GM12878 (cell line): Measurements from ENCODE around the gene PRPF6. TPM values are rescaled to one million over a fixed set of nuclear protein-coding genes. Genes with fewer than 3 reads are reported as not detected.

Experiments used
- ATAC-seq: fragments of 200-7000 bp; cut with Tn5 transposase; 3 replicates; pipeline ENCODE4 v1.9.1; 2020; ENCODE audit warnings: mild to moderate bottlenecking, moderate library complexity
- BruUV-seq: library from RNA; stranded (reverse); fragments of 400-500 nt; replicated peaks from 2 replicates; lab custom pipeline; 2021; lab: Mats Ljungman, UMichigan
- CTCF ChIA-PET: fragments of 300-600 bp; sonication (Branson Sonifier 250); formaldehyde crosslinking; extraction: SDS; loops from one replicate; lab custom pipeline; 2021; ENCODE audit warnings: inconsistent platforms; lab: Yijun Ruan, JAX
- POLR2A ChIA-PET: fragments of 350-600 bp; formaldehyde crosslinking; extraction: SDS; loops from one replicate; lab custom pipeline; 2021; ENCODE audit warnings: inconsistent platforms; lab: Charles Lee
- RAD21 ChIA-PET: fragments of 300-600 bp; sonication (Branson Sonifier 250); formaldehyde crosslinking; loops from one replicate; lab custom pipeline; 2023; ENCODE audit warnings: antibody characterized with exemption; ENCODE audit not compliant: unreplicated experiment; lab: Charles Lee
- SMC1A ChIA-PET: fragments of 300-600 bp; sonication (Branson Sonifier 250); formaldehyde crosslinking; loops from one replicate; lab custom pipeline; 2023; ENCODE audit not compliant: unreplicated experiment, uncharacterized antibody; lab: Charles Lee
- DNase-seq: peaks from one replicate; pipeline ENCODE4 v3.0.0-alpha.2; 2011; ENCODE audit warnings: low read depth, low spot score
- FAIRE-seq: peaks from 3 replicates; lab custom pipeline; 2011; peaks lifted over from hg19 to GRCh38; lab: Jason Lieb, UNC
- H2AFZ ChIP-seq: 2 replicates; pipeline ENCODE4 v1.6.0; 2011; ENCODE audit warnings: low read depth, low read length, control low read depth; ENCODE audit not compliant: control insufficient read depth
- H3K27ac ChIP-seq: 2 replicates; pipeline ENCODE4 v1.5.1; 2011; ENCODE audit warnings: control low read depth; ENCODE audit not compliant: control insufficient read depth, insufficient read depth
- H3K27me3 ChIP-seq, 2 experiments: replicated peaks in 1 of 2; 2 replicates each; pipeline versions ENCODE4 v1.6.0 to v1.6.1; 2011; ENCODE audit warnings: low read length in 1 of 2; ENCODE audit not compliant: control insufficient read depth in 2 of 2, insufficient read depth in 2 of 2
- H3K36me3 ChIP-seq, 2 experiments: 2 replicates each; pipeline ENCODE4 v1.5.1; 2011; ENCODE audit warnings: low read length in 1 of 2; ENCODE audit not compliant: control insufficient read depth in 2 of 2, insufficient read depth in 2 of 2
- H3K4me1 ChIP-seq: 2 replicates; pipeline ENCODE4 v1.6.1; 2011; ENCODE audit warnings: mild to moderate bottlenecking, low read length, moderate library complexity, mixed read lengths; ENCODE audit not compliant: control insufficient read depth, insufficient read depth
- H3K4me2 ChIP-seq: 2 replicates; pipeline ENCODE4 v1.6.0; 2011; ENCODE audit warnings: control low read depth; ENCODE audit not compliant: control insufficient read depth, insufficient read depth
- H3K4me3 ChIP-seq: fragments of 200-600 bp; sonication (generic); 2 replicates; pipeline ENCODE4 v1.5.1; 2016
- H3K79me2 ChIP-seq: 2 replicates; pipeline ENCODE4 v1.6.0; 2011; ENCODE audit warnings: low read length; ENCODE audit not compliant: control insufficient read depth, insufficient read depth
- H3K9ac ChIP-seq: 2 replicates; pipeline ENCODE4 v1.8.0; 2011; ENCODE audit warnings: low read length, control low read depth, mixed read lengths; ENCODE audit not compliant: control insufficient read depth, insufficient read depth
- H3K9me3 ChIP-seq: replicated peaks from 3 replicates; pipeline ENCODE4 v1.5.1; 2011; ENCODE audit warnings: mild to moderate bottlenecking, low read length; ENCODE audit not compliant: control insufficient read depth, insufficient read depth
- H4K20me1 ChIP-seq: 2 replicates; pipeline ENCODE4 v1.6.0; 2011; ENCODE audit not compliant: control insufficient read depth, insufficient read depth
- EP300 ChIP-seq, 2 experiments: fragments of 150-350 bp in 1 of 2; IDR thresholded peaks; 2 replicates each; pipeline ENCODE4 v1.6.1; 2011 to 2012; ENCODE audit warnings: low read depth in 2 of 2, low read length in 2 of 2, borderline replicate concordance in 1 of 2, improper control_type of control experiment in 1 of 2, inconsistent platforms in 1 of 2; ENCODE audit not compliant: control insufficient read depth in 1 of 2
- ESRRA ChIP-seq: IDR thresholded peaks from 2 replicates; pipeline ENCODE4 v1.6.1; 2012; ENCODE audit warnings: mild to moderate bottlenecking, low read length, improper control_type of control experiment
- FOXM1 ChIP-seq: IDR thresholded peaks from 2 replicates; pipeline ENCODE4 v1.6.1; 2012; ENCODE audit warnings: low read depth, mild to moderate bottlenecking, inconsistent platforms, low read length, moderate library complexity
- IKZF2 ChIP-seq, 2 experiments: fragments of 450-650 bp; IDR thresholded peaks; 2 replicates each; pipeline ENCODE4 v1.6.1; 2017; ENCODE audit warnings: mild to moderate bottlenecking in 2 of 2, moderate library complexity in 2 of 2
- KDM1A ChIP-seq: fragments of 200-600 bp; sonication (generic); IDR thresholded peaks from 2 replicates; pipeline ENCODE4 v1.6.1; 2016; ENCODE audit warnings: borderline replicate concordance
- MTA3 ChIP-seq: IDR thresholded peaks from 2 replicates; pipeline ENCODE4 v1.6.1; 2012; ENCODE audit warnings: low read length, inconsistent platforms, borderline replicate concordance
- PAX8 ChIP-seq: fragments of 450-650 bp; IDR thresholded peaks from 2 replicates; pipeline ENCODE4 v1.6.1; 2017; ENCODE audit warnings: mild to moderate bottlenecking, moderate library complexity
- RELA ChIP-seq: fragments of 450-650 bp; IDR thresholded peaks from 2 replicates; pipeline ENCODE4 v1.8.0; 2014; ENCODE audit warnings: borderline replicate concordance; ENCODE audit not compliant: partially characterized antibody
- RFX5 ChIP-seq: IDR thresholded peaks from 2 replicates; pipeline ENCODE4 v1.6.1; 2011; ENCODE audit warnings: low read depth, low read length, improper control_type of control experiment
- SMC3 ChIP-seq: IDR thresholded peaks from 2 replicates; pipeline ENCODE4 v1.6.1; 2011; ENCODE audit warnings: low read length, improper control_type of control experiment, borderline replicate concordance
- SUPT20H ChIP-seq: IDR thresholded peaks from 2 replicates; pipeline ENCODE4 v1.6.1; 2011; ENCODE audit warnings: low read depth, mild to moderate bottlenecking, low read length, moderate library complexity, borderline replicate concordance; ENCODE audit not compliant: control insufficient read depth
- TCF7 ChIP-seq: IDR thresholded peaks from 2 replicates; pipeline ENCODE4 v1.6.1; 2014; ENCODE audit warnings: antibody characterized with exemption, borderline replicate concordance
- ZBTB11 ChIP-seq: fragments of 450-650 bp; formaldehyde crosslinking; IDR thresholded peaks from 2 replicates; pipeline ENCODE4 v1.5.0; 2022; ENCODE audit warnings: mild to moderate bottlenecking, missing genetic modification characterization
- ZNF592 ChIP-seq: fragments of 450-650 bp; IDR thresholded peaks from 2 replicates; pipeline ENCODE4 v1.6.1; 2017; ENCODE audit warnings: mild to moderate bottlenecking, moderate library complexity
- WGBS: methylation state at CpG from one replicate; pipeline ENCODE4 v1.1.6; 2016; ENCODE audit warnings: low lambda C conversion rate; ENCODE audit not compliant: insufficient replicate concordance, insufficient coverage; ENCODE audit errors: missing lambda C conversion rate; 5-methylcytosine and 5-hydroxymethylcytosine counted together
- in situ Hi-C: fragments of 300-500 bp; cut with MboI; formaldehyde crosslinking; loops from 9 replicates; pipeline ENCODE4 v1.14.3; 2018; ENCODE audit warnings: mixed read lengths
- intact Hi-C: fragments of 100-400 bp; cut with micrococcal nuclease; formaldehyde crosslinking; loops from one replicate; pipeline ENCODE4 v1.14.2; 2022; ENCODE audit not compliant: unreplicated experiment
- polyA plus RNA-seq, 11 experiments: library from polyadenylated mRNA; depleted of rRNA in 4 of 11; unstranded in 6 of 11; stranded (reverse) in 5 of 11; fragments of >200 nt; fragmentation: Nextera tagmentation in 4 of 11; fragmentation: Illumina TruSeq in 1 of 11; extraction: Ambion mirVana in 4 of 11; extraction: Trizol in 1 of 11; gene quantifications; 1 replicate in 1 of 11; 2 replicates in 10 of 11; pipeline versions ENCODE4 v1.2.1 to v1.2.3, GENCODE V29; 2011 to 2016; ENCODE audit warnings: inconsistent platforms in 2 of 11, missing spikeins in 2 of 11, low read depth in 1 of 11
- total RNA-seq, 4 experiments: library from RNA; depleted of rRNA in 3 of 4; stranded (reverse); fragments of >200 nt in 3 of 4; fragmentation: Illumina TruSeq in 1 of 4; extraction: Trizol in 1 of 4; gene quantifications; 2 replicates each; pipeline versions ENCODE4 v1.2.1 to v1.2.3, GENCODE V29; 2013 to 2021

The PRPF6 gene
- total and polyA plus RNA-seq, 10 of the 15 experiments (the other 5 are each of a cell fraction or from before 2014, with no cell fraction given), result 5.0 to 102 (median 71.3) TPM

GRCh38 chr20:63979557-63980316 is 1.2 kb upstream of the PRPF6 start, which contains the start of gene SAMD10:
Gene SAMD10, minus strand, starts transcription at chr20:63979642. Its CDS starts 175 bp downstream, at chr20:63979467.
- Histone ChIP-seq H3K27me3 (no peaks in the 10 kb centered on the region), H3K36me3 (peaks cover 11 to 12% of the 10 kb centered on the region in 2 experiments), H2AFZ (peak within 1 kb of the TSS; percentile 24; the same call in 1 of the 2 replicates), H3K4me1 (peaks cover 23% of the 10 kb centered on the region), H3K79me2 (peaks cover 64% of the 10 kb centered on the region), H4K20me1 (no peaks in the 10 kb centered on the region), H3K9me3 (no peaks in the 10 kb centered on the region), H3K4me2 (peak within 1 kb of the TSS; percentile 93), H3K4me3 (peak within 1 kb of the TSS; percentile 96), H3K9ac (peak within 1 kb of the TSS; percentile 68), H3K27ac (peak within 1 kb of the TSS; percentile 92)
- TSS peak; percentile 70 for BruUV-seq
- ChIA-PET RAD21 (interaction anchor here (1.0 to 4.4 kb wide), 12 partner anchors 23 to 442 kb away, joined by 3 to 92 read pairs (median 6); partner anchors contain the start of genes ARFRP1, C20orf204, PTK6 and UCKL1), POLR2A (interaction anchor here (0.6 to 4.1 kb wide), 9 partner anchors 23 to 928 kb away, joined by 3 to 63 read pairs (median 4); partner anchors contain the start of genes C20orf204, OPRL1 and RGS19), SMC1A (interaction anchor here (0.6 to 4.1 kb wide), 13 partner anchors 23 to 442 kb away, joined by 3 to 52 read pairs (median 4); partner anchors contain the start of genes C20orf204, PTK6 and UCKL1), CTCF (interaction anchor here (0.8 to 3.2 kb wide), 16 partner anchors 23 to 441 kb away, joined by 3 to 67 read pairs (median 5); partner anchors contain the start of genes C20orf204, HELZ2, OPRL1 and RGS19)
- WGBS, result 2% methylated on average over 42 of the region's 52 CpGs
- in situ Hi-C loops (no loop called here), intact Hi-C loops (loop anchor here (1.0 to 5.0 kb wide), 2 partner anchors 59 to 78 kb away; no protein-coding TSS in a partner anchor)
- ATAC-seq (peak; percentile 64), FAIRE-seq (peak; percentile 86), DNase-seq (peak; percentile 72)
- no peak for TF ChIP-seq PAX8
- TF ChIP-seq IKZF2 (IDR thresholded peaks at IDR 0.05), result no peak; a peak in 1 of 4 replicates
- no peak for TF ChIP-seq FOXM1
- TF ChIP-seq ZNF592, result no peak
- TF ChIP-seq ZBTB11, result no peak
- TF ChIP-seq RELA, result peak; percentile 60
- no peak for TF ChIP-seq KDM1A
- TF ChIP-seq SMC3, result no peak
- no peak for TF ChIP-seq TCF7
- no peak for TF ChIP-seq EP300 (IDR thresholded peaks at IDR 0.05; ENCODE audit: borderline replicate concordance in 1 of 2, control insufficient read depth in 1 of 2, low read depth in 2 of 2, low read length in 2 of 2)
- no peak for TF ChIP-seq ESRRA
- no peak for TF ChIP-seq MTA3
- TF ChIP-seq SUPT20H, result no peak
- no peak for TF ChIP-seq RFX5
